ENCODE results near the gene ZNF609. TPM values are rescaled to one million over a fixed set of nuclear protein-coding genes. Genes with fewer than 3 reads are reported as not detected.
A peak's percentile ranks its signal among the peaks of the same experiment; 100 is the strongest.

The ZNF609 gene
- total and polyA plus RNA-seq, 2 of the 13 experiments (the other 11 are each of a cell fraction or from before 2014, with no cell fraction given), result 8.9 to 9.9 TPM

GRCh38 chr15:64610257-64610919, 150.0 kb downstream of the ZNF609 start (continued):
- TF ChIP-seq HMGXB3 (CRISPR knock-in tag; IDR thresholded peaks at IDR 0.05; ENCODE audit: borderline replicate concordance), result 0 out of 2 replicates have a peak, but pooled peaks have one; percentile 44
- TF ChIP-seq CBX2 (IDR thresholded peaks at IDR 0.05; ENCODE audit: low read depth, low read length), result no peak
- no peak for TF ChIP-seq CBX2 (CRISPR knock-in tag; IDR thresholded peaks at IDR 0.05; ENCODE audit: low read depth)
- no peak for TF ChIP-seq ZNF530 (CRISPR knock-in tag; IDR thresholded peaks at IDR 0.05; ENCODE audit: low read depth)
- TF ChIP-seq ZNF605 (CRISPR knock-in tag; IDR thresholded peaks at IDR 0.05), result no peak
- TF ChIP-seq ZHX2 (IDR thresholded peaks at IDR 0.05; ENCODE audit: low read depth), result no peak
- TF ChIP-seq ZHX2 (CRISPR knock-in tag; IDR thresholded peaks at IDR 0.05; ENCODE audit: borderline replicate concordance), result 0 out of 2 replicates have a peak, but pooled peaks have one; percentile 32
- no peak for TF ChIP-seq ZNF773 (CRISPR knock-in tag; IDR thresholded peaks at IDR 0.05; ENCODE audit: borderline replicate concordance)
- TF ChIP-seq ATF6 (CRISPR knock-in tag; conservative IDR thresholded peaks at IDR 0.05), result no peak
- TF ChIP-seq NCOA1 (CRISPR knock-in tag; IDR thresholded peaks at IDR 0.05), result no peak
- TF ChIP-seq SNAPC5 (CRISPR knock-in tag; IDR thresholded peaks at IDR 0.05; ENCODE audit: borderline replicate concordance), result 0 out of 2 replicates have a peak, but pooled peaks have one; percentile 22
- no peak for TF ChIP-seq ZBTB46 (CRISPR knock-in tag; IDR thresholded peaks at IDR 0.05; ENCODE audit: borderline replicate concordance)
- no peak for TF ChIP-seq CERS6 (CRISPR knock-in tag; IDR thresholded peaks at IDR 0.05)
